HL-60 (cell line): ENCODE data around the gene AMPD3.

Source experiments
- DNase-seq, 2 experiments: peaks; one replicate each; pipeline ENCODE4 v3.0.0-alpha.2; 2010 to 2020; ENCODE audit warnings: low read depth in 1 of 2, low spot score in 1 of 2
- H3K27ac ChIP-seq: fragments of 250-450 bp; sonication (Bioruptor Pico); replicated peaks from 2 replicates; pipeline ENCODE4 v1.5.1; 2020; ENCODE audit warnings: mild to moderate bottlenecking, moderate library complexity
- H3K27me3 ChIP-seq: fragments of 250-450 bp; sonication (Bioruptor Pico); 2 replicates; pipeline ENCODE4 v1.5.1; 2021; ENCODE audit warnings: mild to moderate bottlenecking, moderate library complexity; ENCODE audit not compliant: insufficient read depth, poor library complexity, severe bottlenecking
- H3K4me3 ChIP-seq: replicated peaks from 2 replicates; pipeline ENCODE4 v1.5.1; 2011; ENCODE audit warnings: mild to moderate bottlenecking, control low read depth, low read length; ENCODE audit not compliant: insufficient read depth
- GABPA ChIP-seq: IDR thresholded peaks from 2 replicates; pipeline ENCODE4 v1.6.1; 2012; ENCODE audit warnings: low read depth
- POLR2AphosphoS5 ChIP-seq: IDR thresholded peaks from 2 replicates; pipeline ENCODE4 v1.6.1; 2012; ENCODE audit warnings: low read depth
- SPI1 ChIP-seq: IDR thresholded peaks from 2 replicates; pipeline ENCODE4 v1.6.1; 2012; ENCODE audit warnings: low read depth, mild to moderate bottlenecking, borderline replicate concordance
- TF ChIP-seq, protein P1 (sequence below): IDR thresholded peaks from 2 replicates; pipeline ENCODE4 v1.6.1; 2012; ENCODE audit warnings: low read depth; ENCODE audit not compliant: insufficient replicate concordance
- TF ChIP-seq, protein P2 (sequence below): IDR thresholded peaks from one replicate; pipeline ENCODE4 v1.5.1; 2011; ENCODE audit warnings: low read length, control low read depth, inconsistent platforms; ENCODE audit not compliant: insufficient read depth

Gene AMPD3

DNA sequence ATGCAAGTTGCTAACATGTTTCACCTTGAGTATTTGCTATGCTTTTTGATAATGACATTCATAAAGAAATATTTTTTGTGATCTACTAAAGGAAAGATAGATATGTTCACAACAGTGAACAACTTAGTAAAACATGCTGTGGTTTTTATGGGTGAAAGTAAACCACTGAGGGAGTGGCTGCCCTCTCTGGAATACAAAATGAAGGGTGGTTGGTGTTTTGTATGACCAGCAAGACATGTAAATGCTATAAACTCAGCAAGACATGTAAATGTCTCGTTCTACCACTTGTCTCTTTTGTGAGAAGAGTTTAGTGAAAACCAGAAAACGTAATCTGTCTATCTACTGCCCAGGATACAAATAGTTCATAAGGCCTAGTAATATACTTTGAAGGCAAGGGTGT is 7.6 kb upstream of the AMPD3 start:
- no peak overlapping the region for H3K4me3 ChIP-seq
- TF ChIP-seq GABPA (no peak), POLR2AphosphoS5 (no peak), SPI1 (no peak)
- TF ChIP-seq, protein P1, sequence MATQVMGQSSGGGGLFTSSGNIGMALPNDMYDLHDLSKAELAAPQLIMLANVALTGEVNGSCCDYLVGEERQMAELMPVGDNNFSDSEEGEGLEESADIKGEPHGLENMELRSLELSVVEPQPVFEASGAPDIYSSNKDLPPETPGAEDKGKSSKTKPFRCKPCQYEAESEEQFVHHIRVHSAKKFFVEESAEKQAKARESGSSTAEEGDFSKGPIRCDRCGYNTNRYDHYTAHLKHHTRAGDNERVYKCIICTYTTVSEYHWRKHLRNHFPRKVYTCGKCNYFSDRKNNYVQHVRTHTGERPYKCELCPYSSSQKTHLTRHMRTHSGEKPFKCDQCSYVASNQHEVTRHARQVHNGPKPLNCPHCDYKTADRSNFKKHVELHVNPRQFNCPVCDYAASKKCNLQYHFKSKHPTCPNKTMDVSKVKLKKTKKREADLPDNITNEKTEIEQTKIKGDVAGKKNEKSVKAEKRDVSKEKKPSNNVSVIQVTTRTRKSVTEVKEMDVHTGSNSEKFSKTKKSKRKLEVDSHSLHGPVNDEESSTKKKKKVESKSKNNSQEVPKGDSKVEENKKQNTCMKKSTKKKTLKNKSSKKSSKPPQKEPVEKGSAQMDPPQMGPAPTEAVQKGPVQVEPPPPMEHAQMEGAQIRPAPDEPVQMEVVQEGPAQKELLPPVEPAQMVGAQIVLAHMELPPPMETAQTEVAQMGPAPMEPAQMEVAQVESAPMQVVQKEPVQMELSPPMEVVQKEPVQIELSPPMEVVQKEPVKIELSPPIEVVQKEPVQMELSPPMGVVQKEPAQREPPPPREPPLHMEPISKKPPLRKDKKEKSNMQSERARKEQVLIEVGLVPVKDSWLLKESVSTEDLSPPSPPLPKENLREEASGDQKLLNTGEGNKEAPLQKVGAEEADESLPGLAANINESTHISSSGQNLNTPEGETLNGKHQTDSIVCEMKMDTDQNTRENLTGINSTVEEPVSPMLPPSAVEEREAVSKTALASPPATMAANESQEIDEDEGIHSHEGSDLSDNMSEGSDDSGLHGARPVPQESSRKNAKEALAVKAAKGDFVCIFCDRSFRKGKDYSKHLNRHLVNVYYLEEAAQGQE: no peak
- TF ChIP-seq, protein P2, sequence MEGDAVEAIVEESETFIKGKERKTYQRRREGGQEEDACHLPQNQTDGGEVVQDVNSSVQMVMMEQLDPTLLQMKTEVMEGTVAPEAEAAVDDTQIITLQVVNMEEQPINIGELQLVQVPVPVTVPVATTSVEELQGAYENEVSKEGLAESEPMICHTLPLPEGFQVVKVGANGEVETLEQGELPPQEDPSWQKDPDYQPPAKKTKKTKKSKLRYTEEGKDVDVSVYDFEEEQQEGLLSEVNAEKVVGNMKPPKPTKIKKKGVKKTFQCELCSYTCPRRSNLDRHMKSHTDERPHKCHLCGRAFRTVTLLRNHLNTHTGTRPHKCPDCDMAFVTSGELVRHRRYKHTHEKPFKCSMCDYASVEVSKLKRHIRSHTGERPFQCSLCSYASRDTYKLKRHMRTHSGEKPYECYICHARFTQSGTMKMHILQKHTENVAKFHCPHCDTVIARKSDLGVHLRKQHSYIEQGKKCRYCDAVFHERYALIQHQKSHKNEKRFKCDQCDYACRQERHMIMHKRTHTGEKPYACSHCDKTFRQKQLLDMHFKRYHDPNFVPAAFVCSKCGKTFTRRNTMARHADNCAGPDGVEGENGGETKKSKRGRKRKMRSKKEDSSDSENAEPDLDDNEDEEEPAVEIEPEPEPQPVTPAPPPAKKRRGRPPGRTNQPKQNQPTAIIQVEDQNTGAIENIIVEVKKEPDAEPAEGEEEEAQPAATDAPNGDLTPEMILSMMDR: no peak

DNA sequence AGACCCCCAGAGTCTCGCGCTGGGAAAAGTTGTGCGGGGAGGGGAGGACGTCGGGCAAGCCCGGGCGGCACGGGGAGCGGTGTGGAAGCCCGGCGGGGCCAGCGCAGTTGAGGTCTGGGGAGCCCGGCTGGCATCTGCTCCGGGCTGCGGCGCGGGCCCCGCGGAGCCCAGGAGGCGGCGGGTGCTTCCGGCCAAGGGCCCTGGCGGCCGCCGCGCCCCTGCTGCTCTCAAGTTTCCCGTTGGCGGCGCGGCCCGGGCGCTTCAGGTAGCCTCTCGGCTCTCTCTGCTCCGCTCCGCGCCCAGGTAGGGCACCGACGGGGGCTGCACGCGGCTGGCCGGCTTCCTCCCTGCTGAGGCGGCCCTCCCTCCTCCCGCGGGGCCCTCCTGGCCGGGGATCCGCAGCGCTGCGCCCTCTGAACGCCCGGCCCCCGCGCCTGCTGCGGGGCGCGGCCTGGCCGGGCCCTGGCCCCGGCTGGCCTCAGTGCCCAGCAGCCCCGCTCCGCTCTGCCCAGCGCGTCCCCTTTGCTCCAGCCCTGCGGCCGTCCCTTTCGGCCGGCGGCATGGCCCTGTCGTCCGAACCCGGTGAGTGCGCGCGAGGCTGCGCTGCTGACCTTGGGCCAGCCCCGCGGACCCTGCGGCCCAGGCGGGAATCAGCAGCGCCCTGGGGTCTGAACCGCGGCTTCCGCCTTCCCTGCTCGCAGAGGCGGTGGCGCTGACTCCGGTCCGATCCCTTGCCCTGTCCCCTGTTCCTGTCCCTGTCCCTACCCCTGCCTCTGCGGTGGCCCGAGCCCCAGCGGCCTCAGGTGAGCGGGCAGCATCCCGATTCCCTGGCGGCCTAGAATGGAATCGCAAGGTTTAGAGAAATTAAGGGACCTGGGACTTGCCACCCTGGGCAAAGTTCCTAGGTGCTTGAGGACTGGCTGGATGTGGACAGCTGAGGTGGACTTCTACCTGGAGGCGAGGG is 4.3 kb upstream of the AMPD3 start:
- peak in 1 of 2 experiments; percentile 38 for DNase-seq
- no peaks in the 10 kb centered on the region for H3K27me3 ChIP-seq
- peak overlapping the region; percentile 81 for H3K27ac ChIP-seq
- peak overlapping the region; percentile 20 for H3K4me3 ChIP-seq
- TF ChIP-seq, protein P1: no peak
- no peak for TF ChIP-seq GABPA
- TF ChIP-seq POLR2AphosphoS5: no peak; the same call in 1 of the 2 replicates
- TF ChIP-seq, protein P2: no peak
- no peak for TF ChIP-seq SPI1

More for the DNA sequence above, 7.6 kb upstream of the AMPD3 start:
- no peak for DNase-seq
- Histone ChIP-seq H3K27ac (no peak overlapping the region), H3K27me3 (no peaks in the 10 kb centered on the region)

DNA sequence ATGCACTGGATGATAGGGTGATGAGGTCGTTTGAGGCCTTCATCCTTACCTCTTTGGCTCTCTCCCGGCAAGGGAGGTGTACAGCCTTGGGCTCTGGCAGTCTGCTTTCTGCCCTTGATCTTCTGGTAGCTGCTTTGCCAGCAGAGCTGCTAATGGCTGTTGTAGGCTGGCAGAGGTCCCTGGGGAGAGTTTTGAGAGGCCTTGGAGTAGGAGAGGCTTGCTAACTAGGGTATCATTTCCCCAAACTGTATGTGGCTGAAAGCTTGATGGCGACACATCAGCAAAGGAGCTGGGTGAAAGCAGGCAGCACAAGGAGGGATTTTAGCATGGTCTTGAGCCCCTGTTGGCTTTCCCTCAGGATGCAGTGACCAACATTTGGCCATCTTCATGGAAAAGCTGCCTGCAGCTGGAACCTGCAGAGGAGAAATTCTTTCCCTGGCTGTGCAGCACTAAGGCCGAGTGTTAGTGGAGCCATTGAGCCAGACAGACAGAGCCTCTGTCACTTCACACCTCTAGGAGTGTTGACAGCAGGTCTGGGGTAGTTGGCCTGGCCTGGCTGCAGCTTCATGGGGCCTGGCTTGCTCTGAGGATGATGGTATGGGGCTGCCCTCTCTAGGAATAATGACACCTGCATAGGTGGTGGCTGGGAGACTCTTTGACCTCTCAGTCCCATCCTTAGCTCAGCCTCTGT is 3.5 kb upstream of the AMPD3 start:
- 0 out of 2 replicates have a peak overlapping the region, but pooled peaks have one; percentile 5 for H3K4me3 ChIP-seq
- TF ChIP-seq GABPA: no peak
- TF ChIP-seq, protein P2: no peak
- TF ChIP-seq POLR2AphosphoS5: no peak
- TF ChIP-seq, protein P1: no peak
- TF ChIP-seq SPI1: no peak
- H3K27ac ChIP-seq: peak overlapping the region; percentile 81
- no peaks in the 10 kb centered on the region for H3K27me3 ChIP-seq
- DNase-seq: peak in 1 of 2 experiments; percentile 82
